ENCODE measurements around the gene LIMCH1. TPM values are rescaled to one million over a fixed set of nuclear protein-coding genes. Genes with fewer than 3 reads are reported as not detected.

The LIMCH1 gene
- total RNA-seq, 1 donor from 2014 or later, result 9.8 TPM

- Histone ChIP-seq H4K20me1 (ENCODE audit: low read depth) (peaks cover 58% of the 10 kb centered on the region), H3K27me3 (peaks cover 100% of the 10 kb centered on the region), H3K4me1 (peaks cover 32% of the 10 kb centered on the region), H3K79me2 (ENCODE audit: low read depth) (no peaks in the 10 kb centered on the region), H3K9me3 (ENCODE audit: low read depth) (peaks cover 6% of the 10 kb centered on the region), H3K36me3 (no peaks in the 10 kb centered on the region), H3F3A (ENCODE audit: low read depth) (peaks cover 45% of the 10 kb centered on the region), H3K9ac (no peak overlapping the region), H3K27ac (no peak overlapping the region), H3K4me2 (peak overlapping the region; percentile 9), H2AFZ (replicated peaks) (no peak overlapping the region), H3K4me3 (no peak overlapping the region)
- Mint-ChIP-seq H3K27me3 (ENCODE audit: insufficient read depth, low read depth) (peaks cover 91% of the 10 kb centered on the region), H3K4me3 (peak overlapping the region; percentile 75), H3K9me3 (peaks cover 15% of the 10 kb centered on the region), H3K36me3 (no peaks in the 10 kb centered on the region), H3K4me1 (peaks cover 38% of the 10 kb centered on the region), H3K27ac (no peak overlapping the region)
- DNase-seq (ENCODE audit: low spot score), result peak; percentile 46
- TF ChIP-seq EZH2phosphoT487 (IDR thresholded peaks at IDR 0.05), result peak; percentile 91
- TF ChIP-seq EZH2 (IDR thresholded peaks at IDR 0.05), result peak; percentile 99
- TF ChIP-seq CTCF (IDR thresholded peaks at IDR 0.05), result no peak
Measured at GRCh38 chr4:41746440-41747229, 208.7 kb downstream of the LIMCH1 start.

GRCh38 chr4:41747230-41748055, 209.5 kb downstream of the LIMCH1 start:
- Mint-ChIP-seq H3K36me3 (no peaks in the 10 kb centered on the region), H3K4me1 (peaks cover 44% of the 10 kb centered on the region), H3K4me3 (peak overlapping the region; percentile 21), H3K27ac (no peak overlapping the region), H3K9me3 (peaks cover 15% of the 10 kb centered on the region), H3K27me3 (ENCODE audit: insufficient read depth, low read depth) (peaks cover 94% of the 10 kb centered on the region)
- Histone ChIP-seq H3K9me3 (ENCODE audit: low read depth) (peaks cover 6% of the 10 kb centered on the region), H3K4me1 (peaks cover 40% of the 10 kb centered on the region), H2AFZ (replicated peaks) (no peak overlapping the region), H3F3A (ENCODE audit: low read depth) (peaks cover 51% of the 10 kb centered on the region), H3K27me3 (peaks cover 100% of the 10 kb centered on the region), H3K9ac (no peak overlapping the region), H3K79me2 (ENCODE audit: low read depth) (no peaks in the 10 kb centered on the region), H3K4me2 (no peak overlapping the region), H3K27ac (no peak overlapping the region), H3K4me3 (no peak overlapping the region), H4K20me1 (ENCODE audit: low read depth) (peaks cover 66% of the 10 kb centered on the region), H3K36me3 (no peaks in the 10 kb centered on the region)
- TF ChIP-seq EZH2phosphoT487 (IDR thresholded peaks at IDR 0.05) (peak; percentile 97), CTCF (IDR thresholded peaks at IDR 0.05) (no peak), EZH2 (IDR thresholded peaks at IDR 0.05) (peak; percentile 95)
- peak; percentile 48 for DNase-seq (ENCODE audit: low spot score)

- H3K9me3 Mint-ChIP-seq, result peaks cover 15% of the 10 kb centered on the region
- Histone ChIP-seq H3K4me3 (no peak overlapping the region), H2AFZ (replicated peaks) (no peak overlapping the region), H3K79me2 (ENCODE audit: low read depth) (no peaks in the 10 kb centered on the region), H3F3A (ENCODE audit: low read depth) (peaks cover 54% of the 10 kb centered on the region), H3K4me1 (peaks cover 46% of the 10 kb centered on the region), H3K27ac (no peak overlapping the region), H3K4me2 (no peak overlapping the region), H3K9ac (no peak overlapping the region), H3K27me3 (peaks cover 100% of the 10 kb centered on the region), H3K9me3 (ENCODE audit: low read depth) (peaks cover 6% of the 10 kb centered on the region), H4K20me1 (ENCODE audit: low read depth) (peaks cover 73% of the 10 kb centered on the region), H3K36me3 (no peaks in the 10 kb centered on the region)
- peaks cover 44% of the 10 kb centered on the region for H3K4me1 Mint-ChIP-seq
- peaks cover 92% of the 10 kb centered on the region for H3K27me3 Mint-ChIP-seq (ENCODE audit: insufficient read depth, low read depth)
- TF ChIP-seq EZH2 (IDR thresholded peaks at IDR 0.05) (no peak), EZH2phosphoT487 (IDR thresholded peaks at IDR 0.05) (no peak), CTCF (IDR thresholded peaks at IDR 0.05) (no peak)
- DNase-seq (ENCODE audit: low spot score), result peak; percentile 51
- no peak overlapping the region for H3K27ac Mint-ChIP-seq
- H3K36me3 Mint-ChIP-seq, result no peaks in the 10 kb centered on the region
- no peak overlapping the region for H3K4me3 Mint-ChIP-seq
Measured at GRCh38 chr4:41748074-41748570, 210.2 kb downstream of the LIMCH1 start.
